HepG2 (cell line): ENCODE results near the gene RAPGEF2. TPM values are rescaled to one million over a fixed set of nuclear protein-coding genes. Genes with fewer than 3 reads are reported as not detected.

ENCODE experiments used
- ATAC-seq: fragments of 200-7000 bp; cut with Tn5 transposase; 3 replicates; pipeline ENCODE4 v1.9.1; 2020; ENCODE audit warnings: mild to moderate bottlenecking, moderate library complexity
- BruUV-seq: library from RNA; stranded (reverse); fragments of 400-500 nt; replicated peaks from 2 replicates; lab custom pipeline; 2021; lab: Mats Ljungman, UMichigan
- CTCF ChIA-PET: fragments of 300-600 bp; formaldehyde crosslinking; extraction: SDS; loops from one replicate; lab custom pipeline; 2021; ENCODE audit warnings: low total read pairs, inconsistent platforms, low intra/inter-chr PET ratio; lab: Yijun Ruan, JAX
- POLR2A ChIA-PET: fragments of 350-600 bp; sonication (Branson Sonifier 250); formaldehyde crosslinking; loops from one replicate; lab custom pipeline; 2020; ENCODE audit warnings: antibody characterized with exemption, inconsistent platforms; lab: Yijun Ruan, JAX
- DNase-seq: peaks from one replicate; pipeline ENCODE4 v3.0.0-alpha.2; 2015; ENCODE audit warnings: low spot score
- FAIRE-seq: peaks from 3 replicates; lab custom pipeline; 2011; peaks lifted over from hg19 to GRCh38; lab: Jason Lieb, UNC
- H2AFZ ChIP-seq: one replicate; pipeline ENCODE4 v1.6.1; 2011; ENCODE audit warnings: low read length, inconsistent platforms
- H3K27ac ChIP-seq: fragments of 300-600 bp; 3 replicates; pipeline ENCODE4 v1.8.0; 2011; ENCODE audit warnings: mixed run types, mild to moderate bottlenecking, mixed read lengths, low read length, inconsistent platforms; ENCODE audit not compliant: insufficient read depth; ENCODE audit errors: extremely low read length
- H3K27me3 ChIP-seq, 2 experiments: fragments of 200-600 bp in 1 of 2; 2 replicates in 1 of 2; 3 replicates in 1 of 2; pipeline versions ENCODE4 v1.6.0 to v1.8.0; 2011; ENCODE audit warnings: low read length in 2 of 2, mild to moderate bottlenecking in 2 of 2, moderate library complexity in 2 of 2, inconsistent platforms in 1 of 2; ENCODE audit not compliant: insufficient read depth in 2 of 2, control insufficient read depth in 1 of 2
- H3K36me3 ChIP-seq, 2 experiments: fragments of 200-600 bp in 1 of 2; replicated peaks in 1 of 2; 2 replicates in 1 of 2; 3 replicates in 1 of 2; pipeline versions ENCODE4 v1.5.1 to v1.8.0; 2011; ENCODE audit warnings: low read length in 2 of 2, inconsistent platforms in 1 of 2; ENCODE audit not compliant: insufficient read depth in 2 of 2, control insufficient read depth in 1 of 2
- H3K4me1 ChIP-seq: 2 replicates; pipeline ENCODE4 v1.5.1; 2012; ENCODE audit warnings: low read length, inconsistent platforms; ENCODE audit not compliant: insufficient read depth
- H3K4me2 ChIP-seq: 2 replicates; pipeline ENCODE4 v1.6.0; 2011; ENCODE audit warnings: low read depth, low read length, inconsistent platforms
- H3K4me3 ChIP-seq, 3 experiments: fragments of 200-600 bp in 1 of 3; sonication (generic), shearing (Covaris generic) in 1 of 3; replicated peaks in 1 of 3; 2 replicates each; pipeline ENCODE4 v1.5.1; 2011 to 2016; ENCODE audit warnings: low read length in 3 of 3, inconsistent platforms in 2 of 3, low read depth in 2 of 3, mild to moderate bottlenecking in 2 of 3, control low read depth in 1 of 3, mixed read lengths in 1 of 3; ENCODE audit not compliant: insufficient read depth in 1 of 3
- H3K79me2 ChIP-seq: one replicate; pipeline ENCODE4 v1.6.1; 2011; ENCODE audit warnings: low read length, inconsistent platforms; ENCODE audit not compliant: insufficient read depth
- H3K9ac ChIP-seq: 2 replicates; pipeline ENCODE4 v1.6.0; 2011; ENCODE audit warnings: mild to moderate bottlenecking, low read depth, low read length, inconsistent platforms; ENCODE audit not compliant: insufficient read depth
- H3K9me3 ChIP-seq: 2 replicates; pipeline ENCODE4 v1.5.1; 2012; ENCODE audit warnings: mild to moderate bottlenecking, low read length
- H4K20me1 ChIP-seq: 2 replicates; pipeline ENCODE4 v1.6.0; 2011; ENCODE audit warnings: inconsistent platforms, mild to moderate bottlenecking, low read length, moderate library complexity; ENCODE audit not compliant: insufficient read depth
- PHF20 ChIP-seq: sonication (generic); formaldehyde crosslinking; IDR thresholded peaks from 2 replicates; pipeline ENCODE4 v1.5.0; 2020; ENCODE audit warnings: mild to moderate bottlenecking, missing genetic modification reagents
- SALL1 ChIP-seq: sonication (generic); formaldehyde crosslinking; IDR thresholded peaks from 2 replicates; pipeline ENCODE4 v1.8.0; 2022; ENCODE audit warnings: mild to moderate bottlenecking, missing genetic modification reagents
- ZNF549 ChIP-seq: sonication (generic); formaldehyde crosslinking; IDR thresholded peaks from 2 replicates; pipeline ENCODE4 v1.5.0; 2020; ENCODE audit warnings: missing genetic modification reagents
- ZNF629 ChIP-seq: sonication (generic); formaldehyde crosslinking; conservative IDR thresholded peaks from 2 replicates; pipeline ENCODE4 v1.5.0; 2020; ENCODE audit warnings: missing genetic modification reagents
- ZNF784 ChIP-seq: sonication (generic); formaldehyde crosslinking; IDR thresholded peaks from 2 replicates; pipeline ENCODE4 v1.5.1; 2020; ENCODE audit warnings: missing genetic modification reagents, mild to moderate bottlenecking, borderline replicate concordance
- ZSCAN31 ChIP-seq: sonication (generic); formaldehyde crosslinking; IDR thresholded peaks from 2 replicates; pipeline ENCODE4 v1.5.0; 2020; ENCODE audit warnings: low read depth, mild to moderate bottlenecking, missing genetic modification reagents
- WGBS: methylation state at CpG from one replicate; pipeline ENCODE4 v1.1.6; 2017; ENCODE audit warnings: low lambda C conversion rate; 5-methylcytosine and 5-hydroxymethylcytosine counted together
- in situ Hi-C: cut with HindIII; loops from 2 replicates; pipeline ENCODE4 v1.10.0; 2017; ENCODE audit warnings: low pct_unique_long_range_greater_than_20kb; ENCODE audit not compliant: extremely low pct_ligation_motif_present
- intact Hi-C: fragments of 100-400 bp; cut with micrococcal nuclease; formaldehyde crosslinking; loops from one replicate; pipeline ENCODE4 v1.10.0; 2022; ENCODE audit not compliant: unreplicated experiment
- polyA plus RNA-seq, 8 experiments: library from polyadenylated mRNA; depleted of rRNA in 3 of 8; stranded (reverse) in 7 of 8; unstranded in 1 of 8; fragments of >200 nt; fragmentation: Illumina TruSeq in 4 of 8; extraction: Trizol in 4 of 8; gene quantifications; 2 replicates each; pipeline versions ENCODE4 v1.2.1 to v1.2.3, GENCODE V29; 2011 to 2016; ENCODE audit warnings: low read depth in 4 of 8, missing spikeins in 1 of 8, mixed read lengths in 1 of 8; ENCODE audit not compliant: insufficient read depth in 1 of 8
- total RNA-seq, 5 experiments: library from RNA; depleted of rRNA; stranded (reverse); fragments of >200 nt; fragmentation: Illumina TruSeq; extraction: Trizol; gene quantifications; 2 replicates each; pipeline ENCODE4 v1.2.3, GENCODE V29; 2016; ENCODE audit warnings: low read depth in 1 of 5
- TF ChIP-seq, protein P1 (sequence below): sonication (generic); formaldehyde crosslinking; conservative IDR thresholded peaks from 2 replicates; pipeline ENCODE4 v1.4.0; 2020; ENCODE audit warnings: mild to moderate bottlenecking, missing genetic modification reagents, moderate library complexity
- TF ChIP-seq, protein P2 (sequence below): sonication (generic); formaldehyde crosslinking; IDR thresholded peaks from 2 replicates; pipeline ENCODE4 v1.5.1; 2020; ENCODE audit warnings: mild to moderate bottlenecking, missing genetic modification reagents, moderate library complexity

The RAPGEF2 gene
- total and polyA plus RNA-seq, 2 of the 13 experiments (the other 11 are each of a cell fraction or from before 2014, with no cell fraction given) = 19.2 to 23.0 TPM

- peak; percentile 43; the same call in 1 of the 2 replicates for TF ChIP-seq SALL1 (CRISPR knock-in tag)
- TF ChIP-seq PHF20 (CRISPR knock-in tag) = no peak
- TF ChIP-seq, protein P1, sequence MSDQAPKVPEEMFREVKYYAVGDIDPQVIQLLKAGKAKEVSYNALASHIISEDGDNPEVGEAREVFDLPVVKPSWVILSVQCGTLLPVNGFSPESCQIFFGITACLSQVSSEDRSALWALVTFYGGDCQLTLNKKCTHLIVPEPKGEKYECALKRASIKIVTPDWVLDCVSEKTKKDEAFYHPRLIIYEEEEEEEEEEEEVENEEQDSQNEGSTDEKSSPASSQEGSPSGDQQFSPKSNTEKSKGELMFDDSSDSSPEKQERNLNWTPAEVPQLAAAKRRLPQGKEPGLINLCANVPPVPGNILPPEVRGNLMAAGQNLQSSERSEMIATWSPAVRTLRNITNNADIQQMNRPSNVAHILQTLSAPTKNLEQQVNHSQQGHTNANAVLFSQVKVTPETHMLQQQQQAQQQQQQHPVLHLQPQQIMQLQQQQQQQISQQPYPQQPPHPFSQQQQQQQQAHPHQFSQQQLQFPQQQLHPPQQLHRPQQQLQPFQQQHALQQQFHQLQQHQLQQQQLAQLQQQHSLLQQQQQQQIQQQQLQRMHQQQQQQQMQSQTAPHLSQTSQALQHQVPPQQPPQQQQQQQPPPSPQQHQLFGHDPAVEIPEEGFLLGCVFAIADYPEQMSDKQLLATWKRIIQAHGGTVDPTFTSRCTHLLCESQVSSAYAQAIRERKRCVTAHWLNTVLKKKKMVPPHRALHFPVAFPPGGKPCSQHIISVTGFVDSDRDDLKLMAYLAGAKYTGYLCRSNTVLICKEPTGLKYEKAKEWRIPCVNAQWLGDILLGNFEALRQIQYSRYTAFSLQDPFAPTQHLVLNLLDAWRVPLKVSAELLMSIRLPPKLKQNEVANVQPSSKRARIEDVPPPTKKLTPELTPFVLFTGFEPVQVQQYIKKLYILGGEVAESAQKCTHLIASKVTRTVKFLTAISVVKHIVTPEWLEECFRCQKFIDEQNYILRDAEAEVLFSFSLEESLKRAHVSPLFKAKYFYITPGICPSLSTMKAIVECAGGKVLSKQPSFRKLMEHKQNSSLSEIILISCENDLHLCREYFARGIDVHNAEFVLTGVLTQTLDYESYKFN (CRISPR knock-in tag) = peak; percentile 27; the same call in 1 of the 2 replicates
- TF ChIP-seq, all 625 proteins: peak for 27
These were observed 238.6 kb downstream of the RAPGEF2 start (continued) for GRCh38 chr4:159341522-159341921.

- Histone ChIP-seq H3K27ac (no peak overlapping the region), H3K9me3 (no peaks in the 10 kb centered on the region), H4K20me1 (no peaks in the 10 kb centered on the region), H3K4me3 (no peak overlapping the region), H3K4me2 (no peak overlapping the region), H3K27me3 (no peaks in the 10 kb centered on the region), H3K79me2 (no peaks in the 10 kb centered on the region), H3K36me3 (peaks cover 9 to 34% of the 10 kb centered on the region in 2 experiments), H3K4me1 (peaks cover 17% of the 10 kb centered on the region), H2AFZ (no peak overlapping the region), H3K9ac (no peak overlapping the region)
- 87% methylated on average over 3 of the region's 3 CpGs for WGBS
- POLR2A ChIA-PET = no interaction called here
- CTCF ChIA-PET = no interaction called here
- no TSS peak for BruUV-seq
- no peak for ATAC-seq
- intact Hi-C loops = no loop called here
- TF ChIP-seq ZNF629 (no peak), ZNF549 (CRISPR knock-in tag) (no peak), ZSCAN31 (CRISPR knock-in tag) (no peak), ZNF784 (no peak)
- TF ChIP-seq, protein P2, sequence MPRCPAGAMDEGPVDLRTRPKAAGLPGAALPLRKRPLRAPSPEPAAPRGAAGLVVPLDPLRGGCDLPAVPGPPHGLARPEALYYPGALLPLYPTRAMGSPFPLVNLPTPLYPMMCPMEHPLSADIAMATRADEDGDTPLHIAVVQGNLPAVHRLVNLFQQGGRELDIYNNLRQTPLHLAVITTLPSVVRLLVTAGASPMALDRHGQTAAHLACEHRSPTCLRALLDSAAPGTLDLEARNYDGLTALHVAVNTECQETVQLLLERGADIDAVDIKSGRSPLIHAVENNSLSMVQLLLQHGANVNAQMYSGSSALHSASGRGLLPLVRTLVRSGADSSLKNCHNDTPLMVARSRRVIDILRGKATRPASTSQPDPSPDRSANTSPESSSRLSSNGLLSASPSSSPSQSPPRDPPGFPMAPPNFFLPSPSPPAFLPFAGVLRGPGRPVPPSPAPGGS (CRISPR knock-in tag) = no peak
- no peak for FAIRE-seq
- in situ Hi-C loops = no loop called here
- DNase-seq = no peak
These were observed 239.5 kb downstream of the RAPGEF2 start for GRCh38 chr4:159342374-159342773.
